D341Med (cell line): ENCODE results near the gene PAQR4.
"Not testable (repeated sequence)": the region's sequence is repeated elsewhere in the genome, so short reads cannot be mapped to it uniquely, and the experiment has no call there.

Experiments used
- DNase-seq: peaks from one replicate; pipeline ENCODE4 v3.0.0; 2012; ENCODE audit warnings: low spot score

Gene PAQR4

DNA sequence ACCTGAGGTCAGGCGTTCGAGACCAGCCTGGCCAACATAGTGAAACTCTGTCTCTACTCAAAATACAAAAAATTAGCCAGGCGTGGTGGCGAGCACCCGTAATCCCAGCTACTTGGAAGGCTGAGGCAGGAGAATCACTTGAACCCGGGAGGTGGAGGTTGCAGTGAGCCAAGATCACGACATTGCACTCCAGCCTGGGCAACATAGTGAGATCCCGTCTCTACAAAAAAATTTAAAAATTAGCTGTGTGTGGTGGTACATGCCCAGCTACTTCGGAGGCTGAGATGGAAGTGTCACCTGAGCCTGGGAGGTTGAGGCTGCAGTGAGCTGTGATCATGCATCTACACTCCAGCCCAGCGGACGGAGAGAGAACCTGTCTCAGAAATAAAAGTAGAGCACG, 25.4 kb upstream of the PAQR4 start:
- not testable (repeated sequence) for DNase-seq

DNA sequence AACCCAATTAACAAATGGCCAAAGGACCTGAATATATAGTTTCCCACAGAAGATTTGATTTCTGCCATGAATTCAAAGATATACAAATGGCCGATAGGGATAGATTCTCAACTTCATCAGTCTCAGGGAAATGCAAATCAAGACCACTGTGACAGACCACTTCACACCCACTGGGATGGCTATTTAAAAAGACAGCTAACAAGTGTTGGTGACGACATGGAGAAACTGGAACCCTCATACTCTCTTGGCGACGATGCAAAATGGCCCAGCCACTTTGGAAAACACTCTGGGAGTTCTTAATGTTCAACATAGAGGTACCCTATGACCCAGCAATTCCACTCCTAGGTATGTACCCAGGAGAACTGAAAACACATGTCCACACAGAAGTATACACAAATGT, 22.5 kb upstream of the PAQR4 start:
- no peak for DNase-seq

DNA sequence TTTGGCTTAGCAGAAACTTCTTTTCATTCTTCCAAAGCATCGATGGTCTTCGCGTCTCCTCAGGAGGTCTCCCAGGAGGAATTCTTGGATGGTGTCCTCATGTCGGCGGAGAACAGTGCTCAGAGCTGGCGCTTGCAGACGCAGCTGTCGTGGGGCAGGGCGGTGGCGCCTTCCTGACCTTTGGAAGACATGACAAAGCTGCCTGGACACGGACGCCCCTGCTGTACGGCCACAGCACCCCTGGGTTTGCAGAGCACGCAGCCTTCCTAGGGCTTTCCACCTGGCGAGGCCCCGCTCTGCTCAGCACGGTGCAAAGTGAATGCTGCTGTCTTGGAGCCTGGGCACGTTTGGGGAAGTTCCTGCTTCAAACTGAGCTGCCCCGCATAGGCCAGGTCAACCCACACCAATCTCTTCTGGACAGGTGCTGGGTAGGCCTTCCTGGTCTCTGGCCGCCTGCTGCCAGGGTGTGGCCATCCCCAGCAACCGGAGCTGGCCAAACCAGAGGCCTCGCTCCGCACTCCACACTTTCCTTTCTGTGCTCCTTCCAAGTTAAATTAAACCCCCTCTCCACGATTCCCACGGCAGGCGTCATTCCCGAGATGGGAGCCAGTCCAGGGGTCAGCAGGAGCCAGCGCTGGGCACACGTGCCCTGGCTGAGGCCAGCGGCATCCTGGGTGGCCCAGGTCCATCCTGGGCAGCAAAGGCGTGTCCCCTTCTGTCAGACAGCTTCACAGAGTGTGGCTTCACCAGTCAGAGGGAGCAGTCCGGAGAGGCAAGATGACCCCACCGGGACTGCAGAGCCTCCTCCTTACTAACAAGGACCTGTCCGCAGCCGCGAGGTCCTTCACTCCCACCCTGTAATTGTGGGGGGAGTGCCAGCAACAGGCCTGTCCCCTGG, 20.1 kb upstream of the PAQR4 start:
- DNase-seq = no peak

DNA sequence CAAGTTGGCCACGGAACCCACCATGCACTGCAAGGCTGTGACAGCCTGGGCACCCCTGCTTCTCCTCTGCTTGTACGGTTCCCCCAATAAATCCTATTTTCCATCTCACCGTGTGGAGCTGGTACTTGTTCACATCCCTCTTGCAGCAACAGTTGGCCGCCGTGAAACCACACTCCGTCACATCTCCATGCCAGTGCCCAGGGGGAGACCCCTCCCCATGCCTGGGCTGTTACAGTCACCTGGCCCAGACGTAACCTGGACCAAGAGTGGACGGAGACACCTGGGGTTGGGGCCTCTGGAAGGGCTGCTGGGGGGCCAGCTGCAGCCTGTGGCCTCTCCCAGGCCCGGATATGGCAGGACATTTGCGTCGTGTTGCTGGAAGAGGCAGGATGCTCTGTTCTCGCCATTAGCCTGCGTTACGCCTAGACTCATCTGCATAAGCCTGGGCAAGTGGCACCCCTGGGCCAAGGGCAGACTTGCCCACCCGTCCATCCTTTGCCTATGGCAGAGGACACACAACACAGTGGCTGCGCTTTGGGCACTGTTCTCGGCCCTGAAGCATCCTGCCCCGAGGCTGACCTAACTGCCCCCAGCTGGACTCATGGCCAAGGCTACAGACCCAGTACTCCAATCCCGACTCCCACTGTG, 19.3 kb upstream of the PAQR4 start:
- DNase-seq = no peak

DNA sequence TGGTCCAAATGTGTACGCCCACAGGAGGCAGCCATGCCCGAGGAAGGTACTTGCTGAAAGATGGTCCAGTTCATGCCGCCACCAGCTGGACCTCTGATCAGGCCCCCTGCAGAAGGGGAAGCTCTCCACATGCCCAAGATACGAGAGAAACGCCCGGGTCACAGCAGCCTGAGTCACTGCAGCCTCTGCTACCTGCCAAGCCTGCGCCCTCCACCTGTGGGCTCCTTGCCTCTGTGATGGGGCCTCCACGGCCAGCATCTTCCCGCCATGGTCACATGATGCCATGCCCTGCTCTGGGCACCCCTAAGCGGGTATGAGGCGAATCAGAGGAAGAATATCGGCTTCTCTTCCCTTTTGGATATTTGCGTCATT, 18.8 kb upstream of the PAQR4 start:
- no peak for DNase-seq

DNA sequence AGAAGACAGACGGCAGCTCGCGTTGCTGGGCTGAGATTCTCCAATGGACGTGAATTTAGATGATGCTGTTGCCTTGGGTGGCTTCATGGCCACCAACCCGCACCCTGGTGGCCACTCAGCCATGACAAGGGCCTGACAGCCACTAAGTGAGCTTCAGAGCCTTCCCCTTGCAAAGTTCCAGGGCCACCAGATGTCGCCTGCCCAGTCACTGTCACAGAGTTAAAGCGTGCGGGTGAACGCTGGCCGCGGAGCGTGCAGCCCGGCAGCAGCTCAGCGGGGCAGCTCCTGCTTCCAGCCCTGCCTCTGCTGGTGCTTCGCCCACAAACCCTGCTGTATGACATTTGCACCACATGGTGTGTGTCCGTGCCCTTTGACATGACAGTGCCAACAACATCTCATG, 18.4 kb upstream of the PAQR4 start:
- DNase-seq = no peak

DNA sequence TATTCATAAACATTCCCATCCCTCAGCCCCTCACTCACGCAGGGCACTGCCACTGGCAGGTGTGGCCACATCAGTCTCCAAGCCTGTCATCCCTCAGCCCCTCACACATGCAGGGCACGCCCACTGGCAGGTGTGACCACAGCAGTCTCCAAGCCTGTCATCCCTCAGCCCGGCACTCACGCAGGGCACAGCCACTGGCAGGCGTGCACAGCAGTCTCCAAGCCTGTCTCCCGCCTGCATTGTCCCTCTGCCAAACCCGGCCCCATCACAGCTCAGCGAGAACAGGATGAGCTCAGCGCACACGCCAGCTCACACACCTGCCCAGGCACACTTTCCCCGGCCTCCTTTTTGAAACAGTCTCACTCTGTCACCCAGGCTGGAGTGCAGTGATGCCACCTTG, 16.5 kb upstream of the PAQR4 start:
- DNase-seq = no peak

DNA sequence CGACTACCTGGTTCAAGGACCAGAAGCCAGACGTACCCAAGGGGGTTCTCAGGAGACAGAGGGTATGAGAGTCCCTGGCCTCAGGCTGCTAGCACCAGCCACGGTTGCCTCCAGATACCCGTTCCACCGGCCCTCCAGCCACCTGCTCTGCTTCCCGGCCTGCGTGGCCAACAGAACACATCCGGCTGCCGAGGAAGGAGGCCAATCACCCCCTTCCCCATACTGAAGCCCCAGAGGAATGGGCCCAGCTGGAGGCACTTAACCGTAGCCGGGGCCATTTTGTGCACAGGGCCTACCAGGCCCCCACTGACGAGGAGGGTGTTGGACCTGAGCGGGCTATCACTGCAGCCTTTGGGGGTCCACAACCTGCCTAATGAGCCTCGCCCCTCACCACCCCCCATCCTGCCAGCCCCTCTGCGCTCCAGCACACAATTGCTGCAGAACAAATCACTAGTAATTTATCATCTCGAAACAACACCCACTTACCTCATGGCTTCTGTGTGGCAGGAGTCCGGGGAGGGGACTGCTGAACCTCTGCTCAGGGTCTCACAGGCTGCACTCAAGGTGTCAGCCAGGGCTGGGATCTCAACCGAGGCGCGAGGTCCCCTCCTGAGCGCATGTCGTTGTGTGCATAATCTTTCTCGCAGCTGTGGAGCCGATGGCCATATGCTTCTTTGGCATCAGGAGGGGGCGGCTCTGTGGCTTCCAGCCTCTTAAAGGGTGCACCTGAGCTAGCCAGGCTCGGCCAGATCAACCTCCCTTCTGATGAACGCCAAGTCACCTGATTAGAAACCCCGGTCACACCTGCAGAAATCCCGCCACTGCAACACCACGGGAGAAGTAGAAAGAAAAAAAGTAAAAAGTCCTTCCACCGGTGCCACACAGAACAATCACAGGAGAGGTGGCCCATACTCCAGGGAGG, 15.2 kb upstream of the PAQR4 start:
- DNase-seq = peak; percentile 70

DNA sequence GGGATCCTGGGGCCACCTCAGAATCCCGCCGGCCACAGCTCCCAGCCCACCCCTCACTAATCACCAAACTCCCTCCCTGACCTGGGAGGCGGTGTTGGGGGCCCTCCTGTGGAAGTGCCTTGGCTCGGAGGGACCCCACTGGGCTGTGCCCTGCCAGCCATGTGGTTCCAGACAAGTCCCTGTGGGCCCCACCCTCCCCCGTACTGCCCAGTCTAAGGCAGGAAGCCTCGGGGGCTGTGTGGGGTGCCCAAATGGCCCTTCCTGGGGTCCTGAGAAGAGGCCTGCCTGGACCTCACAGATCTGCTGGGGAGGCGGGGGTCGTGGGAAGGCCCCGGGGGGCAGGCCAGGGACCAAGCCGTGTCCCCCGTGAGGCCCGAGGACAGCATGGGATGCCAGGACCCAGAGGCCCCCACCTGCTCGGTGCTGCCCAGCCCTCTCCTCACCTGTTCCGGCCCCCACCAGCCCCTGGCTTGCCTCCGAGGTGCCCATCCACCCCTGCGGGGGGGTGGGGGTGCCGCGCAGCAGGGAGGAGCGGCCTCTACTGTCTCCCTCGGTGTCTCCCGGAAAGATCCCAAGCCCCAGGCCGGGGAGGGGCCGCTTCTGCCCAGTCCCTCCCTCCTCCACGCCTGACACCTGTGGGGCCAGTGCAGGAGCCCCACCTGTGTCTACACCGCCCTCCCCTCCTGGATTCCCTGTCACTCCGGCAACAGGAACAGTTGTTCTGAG, 14.3 kb upstream of the PAQR4 start:
- no peak for DNase-seq

DNA sequence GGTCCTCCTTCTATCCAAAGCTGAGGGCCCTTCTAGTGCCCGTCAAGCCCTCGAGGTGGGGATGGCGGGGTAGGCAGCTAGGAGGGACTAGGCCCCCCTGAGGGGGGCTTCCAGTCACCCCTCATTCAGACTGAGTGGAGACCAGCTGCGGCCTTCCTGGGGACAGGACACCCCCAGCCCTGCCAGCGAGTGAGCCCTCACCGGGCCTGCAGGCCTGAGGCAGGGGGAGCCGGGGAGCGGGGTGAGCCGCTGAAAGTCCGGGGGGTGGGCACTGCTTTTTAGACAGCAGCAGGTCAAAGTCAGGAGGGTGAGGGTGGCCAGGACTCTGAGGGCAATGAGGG, 13.7 kb upstream of the PAQR4 start:
- DNase-seq = no peak

DNA sequence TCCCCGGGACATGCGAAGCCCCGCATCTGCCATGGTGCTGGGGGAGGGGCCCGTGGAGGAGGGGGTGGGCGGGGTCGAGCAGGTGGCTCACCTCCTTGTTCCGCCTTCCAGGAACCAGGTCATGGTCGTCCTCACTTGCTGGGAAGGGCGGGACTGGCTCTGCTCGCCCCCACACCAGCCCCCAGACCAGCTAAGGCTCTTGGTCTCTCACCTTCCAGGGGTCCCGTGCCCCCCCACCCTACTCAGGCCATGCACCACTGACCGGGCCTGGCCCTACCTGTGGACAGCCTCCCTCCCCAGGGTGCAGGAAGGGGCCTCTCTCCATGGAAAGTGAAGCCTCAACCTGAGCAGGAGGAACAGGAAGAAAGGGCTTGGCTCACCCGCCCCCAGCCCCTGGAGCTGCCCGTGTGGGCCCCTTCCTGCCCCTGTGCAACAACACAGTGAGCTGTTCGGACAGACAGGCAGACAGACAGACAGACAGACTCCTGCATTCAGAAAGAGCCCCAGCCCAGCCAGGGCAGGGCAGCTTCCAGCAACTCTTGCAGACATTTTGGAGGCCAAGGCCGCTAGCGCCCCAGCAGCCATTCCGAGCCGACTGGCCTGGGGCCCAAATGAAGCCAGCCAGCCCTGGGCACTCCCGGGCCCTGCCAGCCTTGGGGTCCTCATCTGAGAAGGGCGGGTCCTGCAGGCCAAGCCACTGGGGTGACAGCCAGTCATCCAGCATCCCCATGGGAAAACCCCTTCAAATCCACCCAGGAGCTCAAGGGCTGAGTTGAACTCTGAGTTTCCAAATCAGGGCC, 13.2 kb upstream of the PAQR4 start:
- no peak for DNase-seq

DNA sequence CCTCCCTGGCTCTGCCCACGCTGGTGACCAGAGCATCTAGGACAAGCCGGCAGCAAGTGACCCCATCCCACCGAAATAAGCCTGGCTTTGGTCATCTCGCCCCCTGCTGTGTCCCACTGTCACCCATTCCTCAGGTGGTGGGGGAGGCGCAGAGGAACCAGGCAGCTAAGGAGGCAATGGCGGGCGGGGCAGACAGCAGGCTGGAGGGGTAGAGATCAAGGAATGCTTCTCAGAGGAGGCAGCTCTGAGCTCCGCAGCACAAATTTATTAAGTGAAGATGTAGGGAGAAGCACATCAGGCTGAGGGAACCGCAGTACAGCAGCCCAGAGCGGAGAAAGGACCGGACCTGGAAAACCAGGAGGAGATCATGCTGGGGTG, 12.6 kb upstream of the PAQR4 start:
- no peak for DNase-seq

DNA sequence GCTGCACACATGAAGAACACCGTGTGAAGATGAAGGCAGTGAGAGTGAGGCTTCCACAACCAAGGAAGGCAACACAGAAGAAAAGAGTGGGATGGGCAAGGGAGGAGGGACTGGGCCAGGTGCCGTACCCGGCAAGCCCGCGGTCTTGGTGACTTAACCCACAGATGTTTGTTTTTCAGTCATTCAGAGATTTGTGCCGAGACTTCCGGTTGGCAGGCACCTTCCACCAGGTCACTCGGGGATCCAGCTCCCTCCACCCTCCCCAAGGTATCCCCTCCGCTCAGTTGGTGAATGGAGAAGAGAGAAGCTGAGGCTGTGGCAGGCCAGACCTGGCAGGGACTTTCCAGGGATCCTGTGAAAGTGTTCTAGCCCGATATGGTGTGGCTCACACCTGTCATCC, 9.9 kb upstream of the PAQR4 start:
- DNase-seq = no peak

DNA sequence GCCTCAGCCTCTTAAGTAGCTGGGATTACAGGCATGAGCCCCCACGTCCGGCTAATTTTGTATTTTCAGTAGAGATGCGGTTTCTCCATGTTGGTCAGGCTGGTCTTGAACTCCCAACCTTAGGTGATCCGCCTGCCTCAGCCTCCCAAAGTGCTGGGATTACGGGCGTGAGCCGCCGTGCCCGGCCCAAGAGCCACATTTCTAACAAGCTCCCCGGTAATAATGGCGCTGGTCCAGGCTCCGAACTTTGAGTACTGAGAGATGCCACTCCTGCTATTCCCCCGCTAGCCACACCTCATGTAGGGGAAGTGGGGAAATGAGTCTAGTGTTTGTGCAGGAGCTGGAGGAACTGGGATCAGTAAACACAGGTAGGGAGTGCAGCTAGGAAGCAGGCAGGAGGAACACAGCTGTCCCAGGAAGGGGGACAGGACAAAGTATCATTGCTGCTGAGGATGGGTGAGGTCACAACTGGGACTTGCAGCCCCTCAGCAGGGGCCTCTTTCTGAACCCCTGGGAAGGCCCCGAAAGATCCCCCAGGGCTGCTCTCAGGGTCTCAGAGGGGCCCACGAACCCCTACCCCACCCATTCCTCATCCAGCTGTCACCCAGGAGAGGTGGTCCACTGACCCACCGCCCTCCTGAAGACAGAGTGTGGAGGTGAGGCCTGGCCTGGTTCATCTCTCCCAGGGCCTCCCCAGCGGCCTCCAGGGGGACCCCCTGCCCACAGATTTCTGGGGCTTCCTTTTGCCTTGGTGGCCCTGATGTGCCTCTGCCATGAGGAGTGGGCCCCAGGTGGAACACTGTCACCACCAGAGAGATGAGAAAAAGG, 8.8 kb upstream of the PAQR4 start:
- no peak for DNase-seq

DNA sequence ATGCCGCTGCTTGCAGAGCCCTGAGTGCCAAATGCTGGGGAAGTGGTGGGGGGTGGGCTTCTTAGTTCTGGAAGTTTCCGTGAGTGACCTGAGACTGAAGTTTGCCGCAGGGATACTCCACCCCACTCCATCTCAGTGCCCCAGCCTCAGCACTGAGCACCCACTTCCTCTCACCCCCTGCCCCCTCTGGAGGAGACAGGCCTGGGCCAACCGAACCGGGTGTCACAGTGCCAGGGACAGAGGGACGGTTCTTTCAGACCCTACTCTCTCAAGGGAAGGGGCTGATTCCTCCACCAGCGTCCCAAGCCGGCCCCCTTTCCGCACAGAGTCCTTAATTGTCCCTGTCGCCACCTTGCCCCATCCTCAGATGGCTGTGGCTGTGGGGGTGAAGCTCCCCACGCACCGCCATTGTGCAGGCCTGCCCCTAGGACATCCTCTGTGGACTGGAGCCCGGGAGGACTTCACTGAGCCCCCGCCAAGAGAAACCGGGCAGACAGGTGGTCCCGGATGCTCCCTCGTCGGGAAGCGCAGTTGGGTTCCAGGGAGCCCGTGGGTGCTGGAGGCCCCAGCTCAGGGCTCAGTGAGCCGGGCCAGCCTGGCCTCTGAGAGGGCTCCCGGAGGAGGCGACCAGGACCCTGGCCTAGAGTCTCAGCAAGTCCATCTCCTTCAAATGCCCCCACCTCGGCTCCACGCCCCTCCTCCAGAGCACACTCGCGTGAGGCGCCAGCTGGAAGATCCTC, 6.6 kb upstream of the PAQR4 start:
- DNase-seq = no peak

DNA sequence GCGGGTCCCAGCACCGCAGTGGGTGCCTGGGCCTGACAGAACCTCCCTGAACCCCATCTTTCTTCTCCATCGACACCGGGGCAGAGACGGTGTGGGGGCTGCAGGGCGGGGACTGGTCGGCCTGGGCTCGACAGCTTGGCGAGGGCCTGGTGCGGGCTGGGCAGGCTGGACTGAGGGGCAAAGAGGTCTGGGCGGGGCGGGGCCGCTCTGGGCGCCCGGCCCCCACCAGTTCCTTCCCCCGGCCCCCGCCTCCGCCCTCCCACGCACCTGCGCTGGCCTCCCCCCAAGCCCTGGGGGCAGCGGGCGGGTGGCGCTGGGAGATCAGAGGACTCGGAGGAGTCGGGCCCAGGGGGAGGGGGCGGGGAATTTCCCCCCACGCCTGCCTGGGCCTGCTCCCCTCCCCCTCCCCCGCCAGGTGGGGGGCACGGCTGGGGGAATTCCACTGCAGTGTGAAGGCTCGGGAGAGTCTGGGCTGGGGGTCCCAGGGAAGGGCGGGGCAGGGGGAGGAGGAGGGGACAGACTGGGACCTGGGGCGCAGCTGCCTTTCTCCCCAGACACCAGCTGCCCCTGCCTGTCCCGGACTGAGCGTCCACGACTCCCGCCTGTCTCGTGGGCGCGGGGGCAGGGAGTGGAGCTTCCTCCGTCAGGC, 6.0 kb upstream of the PAQR4 start:
- DNase-seq = no peak

DNA sequence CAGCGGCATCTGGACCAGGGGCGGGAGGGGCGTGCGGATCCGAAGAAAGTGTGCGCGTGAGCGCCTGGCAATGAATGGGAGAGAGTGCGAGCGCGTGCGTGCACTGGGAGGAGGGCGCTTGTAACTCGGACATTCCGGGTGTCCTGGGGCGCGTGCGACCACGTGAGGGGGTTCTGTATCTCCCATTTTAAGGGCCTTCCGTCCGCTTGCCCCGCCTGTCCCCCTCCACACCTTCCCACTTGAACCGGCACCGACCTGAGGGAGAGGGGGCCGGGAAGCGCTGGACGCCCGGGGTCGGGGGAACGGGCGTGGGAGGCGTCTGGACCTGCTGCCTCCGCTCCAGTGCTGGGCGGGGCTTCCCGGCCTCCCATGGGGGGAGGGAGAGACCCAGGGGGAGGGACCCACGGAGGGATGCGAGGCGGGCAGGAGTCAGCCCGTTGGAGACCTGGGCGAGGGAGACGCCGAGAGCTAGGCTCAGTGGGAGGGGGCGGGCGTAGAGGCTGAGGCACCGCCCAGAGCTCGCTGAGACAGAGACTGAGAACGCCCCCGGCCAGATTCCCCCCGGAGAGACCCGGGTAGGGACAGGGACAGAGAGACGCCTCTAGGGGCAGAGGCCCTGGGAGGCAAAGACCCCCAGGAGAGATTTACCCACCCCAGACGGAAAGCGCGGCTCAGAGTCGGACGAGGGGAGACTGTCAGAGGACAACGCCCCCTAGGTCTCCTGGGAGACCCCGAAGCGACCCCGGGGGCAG, 5.2 kb upstream of the PAQR4 start, which contains the start of gene KREMEN2:
Gene KREMEN2, plus strand, starts transcription at position 553 of the 752 bp plus-strand sequence. CDS start 246 bp downstream, outside the sequence.
- DNase-seq = peak; percentile 87
